ENCODE data around the gene FOXL1. TPM values are rescaled to one million over a fixed set of nuclear protein-coding genes. Genes with fewer than 3 reads are reported as not detected.

FOXL1 gene
- total RNA-seq, 1 experiment from 2014 or later: 7.5 TPM

DNA sequence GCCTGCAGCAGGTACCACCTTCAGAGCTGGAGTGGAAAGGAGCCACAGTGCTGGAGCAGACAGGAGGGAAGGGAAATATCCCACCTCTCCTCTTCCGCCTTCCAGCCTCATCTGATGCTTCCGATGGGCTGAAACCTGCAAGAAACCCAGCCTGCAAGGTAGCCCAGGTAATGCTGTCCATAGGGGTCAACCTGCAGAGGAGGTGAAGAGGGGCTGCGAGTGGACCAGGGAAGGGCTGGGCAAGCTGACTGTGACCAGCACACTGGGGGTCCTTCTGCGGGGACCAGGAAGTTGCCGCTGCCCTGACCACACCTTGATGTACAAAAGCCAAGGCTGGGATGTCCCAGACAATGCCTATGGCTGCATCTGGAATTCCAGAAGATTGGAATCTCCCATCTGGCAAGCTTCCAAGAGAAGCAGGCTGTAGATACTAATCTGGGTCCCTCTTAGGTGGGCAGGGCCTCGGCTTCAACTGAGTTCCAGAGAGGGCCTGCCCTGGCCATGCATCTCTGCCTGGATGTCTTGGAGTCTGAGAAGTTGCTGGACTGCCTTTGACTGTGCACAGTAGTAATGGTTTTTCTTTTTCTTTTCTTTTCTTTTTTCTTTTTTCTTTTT lies 5.8 kb downstream of the FOXL1 start:
- no peaks in the 10 kb centered on the region for H4K20me1 ChIP-seq (ENCODE audit: insufficient read depth)
- CTCF ChIA-PET: no interaction called here
- H3K4me3 ChIP-seq (replicated peaks in 1 of 2; ENCODE audit: low read depth in 1 of 2, low read length in 2 of 2): no peak overlapping the region
- H3K79me2 ChIP-seq (ENCODE audit: insufficient read depth, low read length): no peaks in the 10 kb centered on the region
- POLR2A ChIA-PET: interaction anchor here (0.7 to 1.8 kb wide), 2 partner anchors 8 to 15 kb away, joined by 3 to 5 read pairs; no protein-coding TSS in a partner anchor
- no peak for DNase-seq (ENCODE audit: low read depth, low spot score)
- H3K9ac ChIP-seq (ENCODE audit: low read length): no peak overlapping the region
- H2AFZ ChIP-seq (ENCODE audit: low read depth, low read length, poor library complexity, severe bottlenecking): no peak overlapping the region
- H3K4me1 ChIP-seq (ENCODE audit: control insufficient read depth in 1 of 2, insufficient read depth in 2 of 2, low read length in 2 of 2): peaks cover 0 to 17% of the 10 kb centered on the region in 2 experiments; a peak in 1 of 4 replicates
- no TSS peak for BruUV-seq (replicated peaks)
- intact Hi-C loops (cut with micrococcal nuclease): no loop called here
- RAD21 ChIA-PET (ENCODE audit: low non-redundant PET in 1 of 2, low total read pairs in 2 of 2, uncharacterized antibody in 2 of 2, unreplicated experiment in 2 of 2): no interaction called here
- H3K9me3 ChIP-seq (ENCODE audit: control insufficient read depth in 1 of 2, insufficient read depth in 1 of 2, low read depth in 1 of 2, low read length in 2 of 2): no peaks in the 10 kb centered on the region
- no peaks in the 10 kb centered on the region for H3K36me3 ChIP-seq (ENCODE audit: control insufficient read depth in 1 of 2, insufficient read depth in 2 of 2, low read length in 2 of 2)
- no peak overlapping the region for H3K4me2 ChIP-seq (ENCODE audit: low read length)
- TF ChIP-seq EZH2phosphoT487 (IDR thresholded peaks at IDR 0.05; ENCODE audit: borderline replicate concordance) (no peak), SIN3A (IDR thresholded peaks at IDR 0.05; ENCODE audit: low read depth) (no peak), ZNF274 (IDR thresholded peaks at IDR 0.05; ENCODE audit: low read depth, low read length) (no peak), EZH2 (IDR thresholded peaks at IDR 0.05) (no peak)
- TF ChIP-seq, protein P1, sequence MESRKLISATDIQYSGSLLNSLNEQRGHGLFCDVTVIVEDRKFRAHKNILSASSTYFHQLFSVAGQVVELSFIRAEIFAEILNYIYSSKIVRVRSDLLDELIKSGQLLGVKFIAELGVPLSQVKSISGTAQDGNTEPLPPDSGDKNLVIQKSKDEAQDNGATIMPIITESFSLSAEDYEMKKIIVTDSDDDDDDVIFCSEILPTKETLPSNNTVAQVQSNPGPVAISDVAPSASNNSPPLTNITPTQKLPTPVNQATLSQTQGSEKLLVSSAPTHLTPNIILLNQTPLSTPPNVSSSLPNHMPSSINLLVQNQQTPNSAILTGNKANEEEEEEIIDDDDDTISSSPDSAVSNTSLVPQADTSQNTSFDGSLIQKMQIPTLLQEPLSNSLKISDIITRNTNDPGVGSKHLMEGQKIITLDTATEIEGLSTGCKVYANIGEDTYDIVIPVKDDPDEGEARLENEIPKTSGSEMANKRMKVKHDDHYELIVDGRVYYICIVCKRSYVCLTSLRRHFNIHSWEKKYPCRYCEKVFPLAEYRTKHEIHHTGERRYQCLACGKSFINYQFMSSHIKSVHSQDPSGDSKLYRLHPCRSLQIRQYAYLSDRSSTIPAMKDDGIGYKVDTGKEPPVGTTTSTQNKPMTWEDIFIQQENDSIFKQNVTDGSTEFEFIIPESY (IDR thresholded peaks at IDR 0.05; ENCODE audit: extremely low read depth, insufficient replicate concordance, low read length): no peak
- no peak overlapping the region for H3K27ac ChIP-seq (ENCODE audit: low read depth, low read length)
- H3K9me2 ChIP-seq (ENCODE audit: insufficient read depth): no peaks in the 10 kb centered on the region
- peaks cover 6% of the 10 kb centered on the region; the same call in 1 of the 2 replicates for H3K27me3 ChIP-seq (ENCODE audit: insufficient read depth, low read length)
- no peak for ATAC-seq

Measured in HCT116 (cell line).